HG02623 (cell line): ENCODE measurements around the gene ARPC5.
A peak's percentile ranks its signal among the peaks of the same experiment; 100 is the strongest.
"Not testable (repeated sequence)": the region's sequence is repeated elsewhere in the genome, so short reads cannot be mapped to it uniquely, and the experiment has no call there.

Experiments used
- ATAC-seq: cut with Tn5 transposase; IDR thresholded peaks from one replicate; pipeline ENCODE4 v1.9.1; 2021; ENCODE audit warnings: moderate library complexity; ENCODE audit not compliant: unreplicated experiment

The ARPC5 gene

DNA sequence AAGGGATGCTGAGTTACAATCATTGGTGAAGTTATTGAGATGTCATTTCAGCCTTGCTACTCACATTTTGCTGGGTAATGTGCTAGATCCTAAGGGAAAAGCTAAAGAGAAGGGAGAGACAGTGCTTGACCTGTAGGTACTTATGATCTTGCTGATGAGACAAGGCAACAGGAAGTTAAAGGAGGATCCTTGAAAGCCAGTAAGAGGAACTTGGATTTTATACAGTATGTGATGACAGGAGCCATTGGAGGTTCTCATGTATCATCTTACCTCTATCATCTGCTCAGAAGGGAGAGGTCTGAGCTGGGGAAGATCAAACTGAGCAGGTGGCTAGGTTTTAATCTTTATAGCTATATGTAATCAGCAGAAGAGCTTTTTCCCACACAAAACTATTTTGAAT is 11.2 kb upstream of the ARPC5 start:
- ATAC-seq = no peak

DNA sequence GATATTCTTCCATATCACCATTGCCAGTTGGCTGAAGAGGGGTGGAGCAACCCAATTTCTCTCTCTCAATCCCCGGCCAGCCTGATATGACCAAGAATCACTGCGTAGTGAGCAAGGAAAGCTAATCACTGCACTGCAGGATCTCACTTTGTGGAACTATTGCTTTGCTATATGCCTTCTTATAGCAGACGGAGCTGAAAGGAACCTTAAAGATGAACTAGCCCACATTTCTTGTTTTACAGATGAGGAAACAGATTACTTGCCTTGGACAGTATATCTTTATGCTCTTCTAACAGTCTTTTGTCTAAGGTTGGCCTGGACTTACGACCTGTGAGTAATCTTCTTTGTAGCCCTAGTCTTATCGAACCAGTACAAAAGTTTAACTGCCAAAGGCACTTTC is 9.9 kb upstream of the ARPC5 start:
- no peak for ATAC-seq

DNA sequence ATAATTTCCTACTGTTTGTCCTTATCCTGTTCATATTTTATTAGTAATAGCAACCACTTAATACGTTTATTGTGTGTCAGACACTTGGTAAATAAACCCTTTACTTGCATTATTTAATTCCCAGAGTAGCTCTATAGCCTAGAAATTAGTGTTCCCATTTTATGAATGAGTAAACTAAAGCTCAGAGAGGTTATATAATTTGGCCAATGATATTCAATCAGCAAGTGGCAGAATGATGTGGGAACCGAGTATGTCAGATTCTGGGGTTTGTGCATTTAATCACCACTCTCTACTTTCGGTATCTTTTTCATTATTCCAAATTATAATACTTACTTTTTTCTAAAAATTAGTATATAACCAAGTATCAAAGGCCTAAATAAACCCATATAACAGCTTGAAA is 6.6 kb upstream of the ARPC5 start:
- no peak for ATAC-seq

DNA sequence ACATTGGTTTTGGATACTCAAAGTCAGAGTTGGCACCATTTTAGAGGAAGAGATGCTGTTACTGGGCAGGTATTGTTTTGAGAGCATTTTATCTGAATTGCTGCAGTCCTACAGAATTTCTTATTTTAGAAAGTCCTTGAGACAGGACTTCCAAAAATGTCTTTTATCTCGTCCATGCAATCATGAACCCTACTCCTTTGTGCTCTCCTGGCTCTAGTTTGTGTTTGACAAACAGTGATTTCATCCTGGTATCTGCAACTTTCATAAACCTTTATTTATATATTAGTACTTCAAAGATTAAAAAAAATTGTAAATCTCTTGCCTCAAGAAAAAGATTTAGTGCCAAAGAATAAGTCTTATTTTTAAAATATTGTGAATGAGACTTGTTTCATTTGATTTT is 4.6 kb upstream of the ARPC5 start:
- no peak for ATAC-seq

DNA sequence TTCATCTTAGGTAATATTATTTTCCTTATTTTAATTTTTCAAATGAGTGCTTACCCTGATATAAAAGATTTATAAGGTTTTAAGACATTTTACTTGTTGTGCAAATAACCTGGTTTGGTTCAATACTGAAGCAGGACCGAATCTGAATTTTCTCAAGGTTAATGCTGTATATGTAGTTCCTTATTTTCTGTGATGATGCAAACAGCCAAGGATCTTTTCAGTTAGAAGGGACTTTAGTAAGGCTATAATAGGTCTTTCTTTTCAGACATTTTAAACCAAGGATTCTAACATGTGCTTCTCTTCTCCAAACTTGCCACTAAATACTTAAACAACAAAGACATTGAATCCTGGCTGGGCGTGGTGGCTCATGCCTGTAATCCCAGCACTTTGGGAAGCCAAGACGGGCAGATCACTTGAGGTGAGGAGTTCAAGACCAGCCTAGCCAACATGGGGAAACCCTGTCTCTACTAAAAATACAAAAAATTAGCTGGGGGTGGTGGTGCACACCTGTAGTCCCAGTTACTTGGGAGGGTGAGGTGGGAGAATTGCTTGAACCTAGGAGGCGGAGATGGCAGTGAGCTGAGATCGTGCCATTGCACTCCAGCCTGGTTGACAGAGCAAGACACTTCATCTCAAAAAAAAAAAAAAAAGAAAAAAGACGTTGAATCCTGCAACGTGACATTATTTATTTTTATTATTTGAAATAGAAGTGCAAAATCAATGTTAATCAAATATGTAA is 3.2 kb upstream of the ARPC5 start:
- no peak for ATAC-seq

DNA sequence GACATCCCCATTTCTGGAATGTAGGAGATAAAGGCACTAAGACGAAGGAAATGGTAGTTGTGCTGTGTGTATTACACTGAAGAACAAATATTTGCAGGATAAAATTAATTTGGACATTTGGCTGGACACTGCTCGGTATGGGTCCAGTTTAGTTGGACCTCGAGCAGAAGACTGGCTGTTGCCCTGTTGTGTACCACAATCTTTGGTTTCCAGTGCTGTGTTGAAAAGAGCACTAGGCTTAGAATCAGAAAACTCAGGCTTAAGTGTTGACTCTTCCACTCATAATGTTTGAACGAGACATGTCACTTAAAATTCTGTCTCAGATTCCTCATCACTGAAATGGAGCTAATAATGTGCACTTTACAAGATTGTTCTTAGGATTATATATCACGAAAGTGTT is 1.2 kb upstream of the ARPC5 start:
- no peak for ATAC-seq

DNA sequence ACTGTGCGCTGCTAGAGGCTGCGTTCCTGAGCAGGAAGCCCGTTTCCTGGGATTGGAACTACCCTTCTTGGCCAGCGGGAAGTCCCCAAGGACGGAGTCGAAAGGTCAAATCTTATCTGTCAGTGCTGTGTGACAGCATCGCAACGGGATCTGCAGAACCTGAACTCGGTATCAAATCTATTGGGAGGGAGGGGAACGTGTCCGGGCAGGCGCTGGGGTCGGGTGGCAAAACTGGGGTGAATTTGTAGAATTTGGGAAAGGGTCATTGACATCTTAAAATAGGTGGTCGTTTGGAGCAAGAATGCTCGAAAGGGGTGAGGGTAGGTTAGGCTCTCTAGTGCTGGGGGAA is 725 bp upstream of the ARPC5 start:
- ATAC-seq = no peak

DNA sequence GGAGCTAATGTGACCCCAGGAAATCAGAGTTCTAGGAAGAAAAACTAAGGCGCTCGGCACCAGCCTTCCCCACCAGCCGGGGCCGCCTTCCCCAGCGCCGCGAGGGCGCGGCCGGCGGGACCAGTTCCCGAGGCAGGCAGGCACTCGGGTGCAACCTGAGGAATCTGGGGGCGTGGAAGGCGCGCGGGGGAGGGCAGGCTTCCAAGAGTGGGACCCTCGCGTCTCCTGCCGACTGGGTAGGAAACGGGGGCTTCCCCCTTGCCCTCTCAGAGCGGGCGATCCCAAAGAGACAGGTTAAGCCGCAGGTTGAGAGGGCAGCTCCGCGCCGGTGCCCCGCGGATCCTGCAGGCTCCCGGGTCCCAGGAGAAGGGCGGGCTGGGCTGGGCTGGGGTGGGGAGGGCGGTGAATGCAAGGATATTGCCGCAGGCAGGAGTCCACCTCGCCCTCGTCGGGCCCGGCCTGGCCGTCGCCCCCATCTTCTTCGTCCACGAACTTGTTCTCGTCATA is 431 bp downstream of the ARPC5 start:
- ATAC-seq = peak; percentile 3

DNA sequence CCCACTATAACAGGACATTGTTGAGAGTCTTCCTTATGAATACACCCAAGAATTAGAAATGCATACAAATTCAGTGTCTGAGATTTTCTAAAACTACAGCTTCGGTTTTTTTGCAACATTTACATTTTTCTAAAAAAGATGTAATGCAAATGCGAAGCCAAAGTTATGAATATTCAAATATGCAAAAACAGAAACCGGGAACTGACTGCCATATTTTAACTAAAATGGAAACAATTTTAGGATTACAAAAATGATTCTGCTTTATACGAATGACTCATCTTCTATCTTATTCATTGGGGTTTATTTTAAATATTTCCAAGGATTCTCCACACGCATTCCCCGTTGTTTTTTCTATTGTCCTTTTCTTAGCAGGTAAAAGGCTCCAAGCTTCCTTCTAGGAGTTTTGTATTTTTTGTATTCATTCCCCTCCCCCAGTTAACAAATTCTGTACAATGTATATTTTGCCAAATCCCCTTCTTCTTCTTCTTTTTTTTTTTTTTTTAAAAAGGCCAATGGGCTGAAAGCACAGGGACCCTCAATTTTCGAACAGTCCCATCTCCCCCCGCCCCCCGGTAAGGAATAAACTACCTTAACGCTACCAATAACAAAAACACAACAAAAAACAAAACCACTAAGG is 1.0 kb downstream of the ARPC5 start:
- no peak for ATAC-seq

DNA sequence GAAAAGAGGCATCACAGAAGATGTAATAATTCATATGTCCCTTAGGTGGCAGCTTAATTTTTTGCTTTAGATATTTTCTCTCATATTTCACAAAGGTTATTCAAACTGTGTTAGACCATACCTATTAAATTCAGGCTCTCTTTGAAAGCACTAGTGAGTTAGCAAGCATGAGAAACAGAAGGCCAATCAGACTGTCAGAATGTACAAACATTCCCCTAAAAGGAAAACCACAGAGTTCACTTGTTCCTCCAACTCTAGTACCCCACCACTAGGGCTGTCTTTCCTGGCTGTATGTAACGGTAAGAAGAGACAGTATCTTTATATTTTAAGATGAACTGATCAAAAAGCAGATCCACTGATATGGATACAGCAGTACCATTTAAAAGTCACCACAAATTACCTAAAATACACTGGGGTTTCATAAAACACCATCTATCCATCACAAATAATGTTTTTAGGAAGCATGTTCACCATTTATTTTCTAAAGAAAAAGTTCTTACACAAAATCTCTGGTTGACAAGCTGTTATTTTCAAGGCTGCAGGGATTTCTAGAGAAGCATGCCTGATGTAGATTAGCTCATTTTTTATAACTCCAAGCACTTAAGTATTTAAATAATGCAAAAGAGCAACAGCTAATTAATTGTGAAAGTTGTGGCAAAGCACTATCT is 1.8 kb downstream of the ARPC5 start:
- peak; percentile 44 for ATAC-seq

DNA sequence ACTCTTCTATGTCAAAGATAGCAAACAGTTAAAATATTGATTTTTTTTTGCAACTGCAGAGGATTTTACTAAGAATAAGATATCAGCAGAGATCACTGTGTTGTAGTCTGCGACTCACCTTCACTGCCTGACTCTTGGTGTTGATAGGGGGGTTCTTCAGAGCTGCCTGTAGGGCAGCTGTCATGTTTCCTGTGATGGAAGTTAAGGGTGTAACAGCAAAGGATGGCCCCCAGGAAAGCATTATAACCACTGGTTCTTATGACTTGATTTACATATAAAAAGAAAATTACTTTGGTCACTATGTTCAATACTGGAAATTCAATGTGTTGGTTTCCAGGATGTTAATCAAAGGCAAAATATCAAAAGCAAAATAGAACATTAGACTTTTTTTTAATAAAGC is 2.6 kb downstream of the ARPC5 start:
- no peak for ATAC-seq

DNA sequence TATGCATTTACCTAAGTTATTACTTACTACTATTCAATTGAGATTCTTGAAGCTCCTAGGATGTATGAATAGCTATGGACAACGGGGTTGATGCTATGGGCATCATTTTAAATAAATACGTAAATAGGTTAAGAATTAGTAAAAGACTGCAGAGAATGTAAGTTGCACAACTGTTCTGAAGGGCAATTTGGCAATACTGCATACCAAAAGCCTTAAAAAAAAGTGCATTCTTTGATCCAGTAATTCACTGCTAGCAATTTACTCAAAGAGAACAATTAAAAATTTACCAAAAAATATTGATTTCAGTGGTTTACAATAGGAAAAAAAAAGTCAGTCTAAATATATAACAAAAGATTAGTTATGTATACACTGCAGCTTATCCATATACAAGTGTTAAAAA is 3.5 kb downstream of the ARPC5 start:
- ATAC-seq = no peak

DNA sequence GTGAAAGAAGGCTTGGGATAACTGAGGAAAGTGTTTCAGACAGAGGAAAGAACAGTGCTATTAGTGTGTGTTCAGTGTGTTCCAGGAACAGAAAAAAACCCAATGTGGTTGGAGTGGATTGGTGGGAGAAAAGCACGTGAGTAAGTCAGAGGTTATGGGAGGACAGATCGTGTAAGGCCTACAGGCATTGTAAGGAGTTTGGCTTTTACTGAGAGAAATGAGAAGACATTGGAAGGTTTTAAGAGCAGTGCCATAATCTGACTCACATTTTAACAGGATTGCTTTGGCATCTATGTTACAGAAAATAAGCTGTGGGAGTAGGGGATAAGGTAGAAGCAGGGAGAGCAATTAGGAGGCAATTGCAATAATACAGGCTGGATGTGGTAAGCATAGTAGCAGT is 4.8 kb downstream of the ARPC5 start:
- no peak for ATAC-seq

DNA sequence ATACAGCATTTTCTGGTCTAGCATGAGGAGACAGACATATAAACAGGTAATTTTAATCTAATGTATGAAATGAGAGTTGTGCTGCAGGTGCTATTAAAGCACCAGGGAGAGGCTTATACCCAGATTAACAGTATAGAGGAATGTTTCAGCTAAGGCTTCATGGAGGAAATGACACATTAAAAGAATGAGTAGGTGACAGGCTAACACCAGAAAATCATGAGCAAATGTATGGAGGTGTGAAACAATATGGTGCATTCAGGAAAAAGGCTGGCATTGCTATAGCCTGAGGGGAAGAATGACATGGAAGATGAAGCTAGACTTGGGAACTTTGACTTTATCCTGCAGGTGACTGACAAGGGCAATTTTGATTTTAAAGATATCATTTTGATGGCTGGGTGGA is 7.0 kb downstream of the ARPC5 start:
- no peak for ATAC-seq

DNA sequence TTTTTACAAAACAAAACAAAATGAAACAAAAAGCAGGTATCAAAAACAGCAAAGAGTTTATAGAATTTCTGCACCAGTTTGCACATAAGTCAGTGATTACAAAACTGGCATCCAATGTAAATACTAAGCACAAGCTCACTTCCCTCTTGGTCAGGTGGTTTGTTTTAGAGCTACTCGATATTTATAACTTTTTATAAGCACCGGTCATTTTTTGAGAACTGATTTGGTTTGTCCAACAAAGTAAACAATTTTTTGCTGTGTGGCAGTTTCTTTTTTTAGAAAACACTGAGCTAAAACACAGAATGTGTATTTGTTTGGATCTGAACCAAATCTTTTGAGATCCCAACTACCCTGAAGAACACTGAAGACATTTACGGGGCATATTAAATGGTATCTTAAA is 9.3 kb downstream of the ARPC5 start:
- not testable (repeated sequence) for ATAC-seq

DNA sequence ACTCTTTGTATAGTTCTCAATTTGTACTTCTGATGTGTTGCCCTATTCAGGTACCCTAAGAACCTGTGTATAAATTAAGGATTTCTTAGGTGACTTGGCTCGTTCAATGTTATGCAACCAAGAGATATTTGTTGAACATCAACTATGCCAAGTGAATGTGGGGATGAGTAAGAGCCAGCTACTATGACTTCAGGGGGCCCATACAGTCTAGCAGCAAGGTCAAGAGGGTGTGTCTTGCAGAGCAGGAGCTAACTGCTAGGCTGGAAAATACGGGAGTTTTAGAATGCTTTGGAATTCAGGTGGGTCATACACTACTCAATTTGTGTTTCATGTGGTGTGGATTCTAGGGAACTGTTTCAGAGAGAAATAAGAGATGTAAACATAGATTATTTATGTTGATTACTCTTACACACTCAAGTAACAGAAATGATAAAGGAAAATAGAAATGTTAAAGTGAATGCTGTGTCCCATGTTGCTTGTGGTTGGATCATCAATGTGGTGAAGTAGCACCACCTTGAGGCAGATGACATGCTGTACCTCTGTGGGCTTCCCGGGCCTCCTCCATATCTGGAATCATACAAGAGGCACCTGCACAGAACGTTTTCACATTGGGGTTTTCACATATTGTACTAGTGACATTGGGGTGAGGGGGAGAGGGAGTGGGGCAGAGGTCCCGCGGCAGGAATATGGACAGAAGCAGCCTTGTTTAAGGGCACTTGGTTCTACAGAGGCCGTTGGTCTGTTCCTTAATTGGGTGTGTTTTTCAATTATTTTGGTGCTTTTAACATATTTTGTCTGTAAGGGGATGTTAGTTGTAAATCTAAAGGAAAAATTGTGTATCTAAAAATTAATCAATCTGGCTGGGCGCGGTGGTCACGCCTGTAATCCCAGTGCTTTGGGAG is 12.4 kb downstream of the ARPC5 start:
- ATAC-seq = peak; percentile 71

DNA sequence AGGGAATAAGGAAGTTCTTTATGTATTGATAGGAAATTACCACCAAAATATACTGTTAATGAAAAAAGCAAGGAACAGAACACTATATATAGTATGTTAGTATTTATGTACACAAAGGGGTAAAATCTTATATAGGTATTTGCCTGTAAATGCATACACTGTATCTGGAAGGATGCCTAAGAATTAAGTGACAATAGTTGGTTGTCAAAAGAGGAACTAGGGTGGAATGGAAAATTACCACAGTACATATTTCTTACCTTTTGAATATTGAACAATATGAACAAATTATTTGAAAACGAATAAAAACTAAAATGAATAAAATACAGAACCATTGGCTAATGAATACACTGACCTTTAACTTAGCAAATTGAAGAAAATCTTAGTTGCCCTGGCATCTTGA is 13.6 kb downstream of the ARPC5 start:
- no peak for ATAC-seq

DNA sequence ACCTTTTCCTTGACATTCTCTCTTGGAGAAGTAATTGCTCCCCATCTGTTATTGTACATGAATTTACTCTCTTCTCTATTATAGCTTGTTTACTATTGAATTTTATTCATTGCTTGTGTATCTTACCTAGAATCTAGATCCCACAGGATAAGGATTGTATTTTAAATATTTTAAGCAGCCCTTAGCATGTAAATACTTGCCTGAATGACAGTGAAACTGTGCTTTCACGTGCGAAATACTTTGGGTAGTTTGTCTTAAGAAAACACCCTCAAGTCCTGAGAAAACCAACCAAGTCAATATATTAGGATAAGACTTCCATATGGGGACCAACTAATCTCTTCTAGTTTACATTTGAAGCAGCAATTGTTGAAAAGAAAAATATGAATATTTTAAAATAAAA is 15.3 kb downstream of the ARPC5 start:
- ATAC-seq = no peak

DNA sequence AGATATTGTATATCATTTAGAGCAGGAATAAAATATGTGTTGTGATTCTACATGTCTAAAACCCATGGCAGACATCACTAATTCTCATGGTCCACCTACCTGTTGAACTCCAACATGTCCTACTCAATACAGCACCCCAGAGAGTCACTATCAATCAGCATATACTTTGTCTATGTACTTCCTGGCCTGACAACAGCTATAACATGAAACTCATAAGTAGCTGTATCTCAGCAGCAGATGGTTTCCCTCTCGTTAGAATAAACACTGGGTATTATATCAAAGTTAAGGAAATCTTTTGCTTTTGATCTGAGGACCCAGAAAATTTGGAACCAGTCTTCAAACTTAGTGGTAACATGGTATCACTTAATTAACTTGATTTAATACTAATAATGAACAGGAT is 15.8 kb downstream of the ARPC5 start:
- no peak for ATAC-seq

DNA sequence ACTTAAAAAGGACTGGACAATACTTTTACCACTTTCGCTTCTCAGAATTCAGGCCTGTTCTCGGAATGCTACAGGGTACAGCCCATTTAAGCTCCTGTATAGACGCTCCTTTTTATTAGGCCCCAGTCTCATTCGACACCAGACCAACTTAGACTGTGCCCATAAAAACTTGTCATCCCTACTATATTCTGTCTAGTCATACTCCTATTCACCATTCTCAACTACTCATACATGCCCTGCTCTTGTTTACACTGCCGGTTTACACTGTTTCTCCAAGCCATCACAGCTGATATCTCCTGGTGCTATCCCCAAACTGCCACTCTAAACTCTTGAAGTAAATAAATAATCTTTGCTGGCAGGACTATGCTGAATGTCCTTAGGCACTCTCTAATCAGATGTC is 17.4 kb downstream of the ARPC5 start:
- ATAC-seq = not testable (repeated sequence)

DNA sequence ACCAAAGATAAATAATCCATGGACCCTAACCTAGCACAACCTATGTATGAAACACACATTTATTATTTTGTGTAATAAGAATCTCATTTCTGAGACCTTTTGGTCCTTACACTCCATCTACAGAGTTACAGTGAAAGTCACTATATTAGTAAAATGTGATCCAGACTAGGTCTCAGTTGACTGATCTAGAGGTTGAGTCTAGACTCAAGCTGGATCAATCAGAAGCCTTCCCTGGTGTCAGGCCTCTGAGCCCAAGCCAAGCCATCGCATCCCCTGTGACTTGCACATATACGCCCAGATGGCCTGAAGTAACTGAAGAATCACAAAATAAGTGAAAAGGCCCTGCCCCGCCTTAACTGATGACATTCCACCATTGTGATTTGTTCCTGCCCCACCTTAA is 22.6 kb downstream of the ARPC5 start:
- not testable (repeated sequence) for ATAC-seq
